Activated CD4-positive, alpha-beta T cell treated with anti-CD3 and anti-CD28 coated beads, Interleukin-2, amount 50 U/mL, for 16 hours (primary cell): ENCODE measurements around the gene CCDC3.

Experiments
- DNase-seq: peaks from one replicate; pipeline ENCODE4 v3.0.0-alpha.2; 2020

CCDC3 gene

GRCh38 chr10:12960941-12961340, 40.6 kb downstream of the CCDC3 start:
- no peak for DNase-seq

- no peak for DNase-seq
Measured at GRCh38 chr10:12960334-12960898, 41.1 kb downstream of the CCDC3 start.

GRCh38 chr10:12958546-12959110, 42.9 kb downstream of the CCDC3 start:
- DNase-seq, result no peak

- no peak for DNase-seq
Measured at GRCh38 chr10:12957081-12957480, 44.4 kb downstream of the CCDC3 start.

GRCh38 chr10:12954866-12955265, 46.6 kb downstream of the CCDC3 start:
- no peak for DNase-seq

GRCh38 chr10:12950583-12951128, 50.9 kb downstream of the CCDC3 start:
- no peak for DNase-seq

- DNase-seq, result no peak
Measured at GRCh38 chr10:12949248-12949647, 52.3 kb downstream of the CCDC3 start.

GRCh38 chr10:12947741-12948140, 53.8 kb downstream of the CCDC3 start:
- DNase-seq, result no peak

- no peak for DNase-seq
Measured at GRCh38 chr10:12946372-12946771, 55.1 kb downstream of the CCDC3 start.

GRCh38 chr10:12945690-12946359, 55.7 kb downstream of the CCDC3 start:
- peak; percentile 37 for DNase-seq

GRCh38 chr10:12944931-12945330, 56.6 kb downstream of the CCDC3 start:
- DNase-seq, result no peak

GRCh38 chr10:12943425-12943824, 58.1 kb downstream of the CCDC3 start:
- no peak for DNase-seq

- DNase-seq, result no peak
Measured at GRCh38 chr10:12941966-12942365, 59.5 kb downstream of the CCDC3 start.

- DNase-seq, result no peak
Measured at GRCh38 chr10:12940791-12941190, 60.7 kb downstream of the CCDC3 start.

GRCh38 chr10:12938271-12938670, 63.2 kb downstream of the CCDC3 start:
- DNase-seq, result no peak

GRCh38 chr10:12937527-12937926, 64.0 kb downstream of the CCDC3 start:
- DNase-seq, result no peak

- no peak for DNase-seq
Measured at GRCh38 chr10:12934777-12935176, 66.7 kb downstream of the CCDC3 start.

GRCh38 chr10:12929381-12929780, 72.1 kb downstream of the CCDC3 start:
- DNase-seq, result no peak

- no peak for DNase-seq
Measured at GRCh38 chr10:12928571-12928970, 72.9 kb downstream of the CCDC3 start.

- no peak for DNase-seq
Measured at GRCh38 chr10:12927896-12928295, 73.6 kb downstream of the CCDC3 start.

- no peak for DNase-seq
Measured at GRCh38 chr10:12925845-12926244, 75.7 kb downstream of the CCDC3 start.

GRCh38 chr10:12924911-12925310, 76.6 kb downstream of the CCDC3 start:
- no peak for DNase-seq

- DNase-seq, result no peak
Measured at GRCh38 chr10:12922117-12922900, 79.2 kb downstream of the CCDC3 start.

GRCh38 chr10:12921163-12921562, 80.3 kb downstream of the CCDC3 start:
- no peak for DNase-seq
